HG03103 (cell line): ENCODE data around the gene ITPK1.

Source experiments
- ATAC-seq: cut with Tn5 transposase; IDR thresholded peaks from one replicate; pipeline ENCODE4 v1.9.1; 2021; ENCODE audit warnings: low read depth; ENCODE audit not compliant: unreplicated experiment

ITPK1 gene

GRCh38 chr14:92930737-92931602, 184.8 kb downstream of the ITPK1 start:
- ATAC-seq, result no peak

- no peak for ATAC-seq
Measured at GRCh38 chr14:92929689-92930608, 185.8 kb downstream of the ITPK1 start.

GRCh38 chr14:92928961-92929688, 186.6 kb downstream of the ITPK1 start:
- no peak for ATAC-seq

GRCh38 chr14:92928258-92928629, 187.5 kb downstream of the ITPK1 start:
- ATAC-seq, result no peak

- ATAC-seq, result no peak
Measured at GRCh38 chr14:92927349-92928257, 188.1 kb downstream of the ITPK1 start.

- no peak for ATAC-seq
Measured at GRCh38 chr14:92926931-92927330, 188.8 kb downstream of the ITPK1 start.

- no peak for ATAC-seq
Measured at GRCh38 chr14:92926180-92926845, 189.4 kb downstream of the ITPK1 start.

GRCh38 chr14:92925446-92925845, 190.3 kb downstream of the ITPK1 start:
- no peak for ATAC-seq

GRCh38 chr14:92924247-92924646, 191.5 kb downstream of the ITPK1 start:
- ATAC-seq, result no peak

- ATAC-seq, result no peak
Measured at GRCh38 chr14:92923744-92924103, 192.0 kb downstream of the ITPK1 start.

GRCh38 chr14:92922883-92923743, 192.6 kb downstream of the ITPK1 start, which contains the start of gene CHGA:
TSS of gene CHGA (plus strand) at chr14:92923150. CDS start at chr14:92923360, 210 bp downstream.
- no peak for ATAC-seq

- no peak for ATAC-seq
Measured at GRCh38 chr14:92922155-92922735, 193.5 kb downstream of the ITPK1 start.

- ATAC-seq, result no peak
Measured at GRCh38 chr14:92920001-92920400, 195.7 kb downstream of the ITPK1 start.

- no peak for ATAC-seq
Measured at GRCh38 chr14:92917956-92918355, 197.8 kb downstream of the ITPK1 start.

- no peak for ATAC-seq
Measured at GRCh38 chr14:92917041-92917940, 198.4 kb downstream of the ITPK1 start.

GRCh38 chr14:92916201-92916600, 199.5 kb downstream of the ITPK1 start:
- no peak for ATAC-seq

GRCh38 chr14:92914087-92914656, 201.6 kb downstream of the ITPK1 start:
- no peak for ATAC-seq
